ENCODE measurements around the gene SPRY2. TPM values are rescaled to one million over a fixed set of nuclear protein-coding genes. Genes with fewer than 3 reads are reported as not detected.

SPRY2 gene
- total and polyA plus RNA-seq, 2 of the 4 experiments (the other 2 are of a cell fraction): 21.1 to 47.9 TPM

- in situ Hi-C loops (cut with MboI; ENCODE audit: low sequenced_read_pairs) (loop anchor here (25.0 kb wide), 1 partner anchor 813 kb away; no protein-coding TSS in a partner anchor), intact Hi-C loops (cut with micrococcal nuclease) (no loop called here), dilution Hi-C loops (cut with HindIII; ENCODE audit: low sequenced_read_pairs, unreplicated experiment) (no loop called here)
- H2AFZ ChIP-seq (replicated peaks; ENCODE audit: low read length, poor library complexity): no peak overlapping the region
- no peak overlapping the region for H3K4me2 ChIP-seq (ENCODE audit: low read depth, low read length)
- H3K9ac ChIP-seq (ENCODE audit: low read depth, low read length): no peak overlapping the region
- H2BK20ac ChIP-seq (ENCODE audit: low read depth, low read length): no peak overlapping the region
- H3K36me3 ChIP-seq (ENCODE audit: control insufficient read depth, insufficient read depth, low read length): no peaks in the 10 kb centered on the region
- H3K27me3 ChIP-seq (ENCODE audit: control insufficient read depth, insufficient read depth, low read length): no peaks in the 10 kb centered on the region
- ChIA-PET POLR2A (ENCODE audit: unreplicated experiment) (no interaction called here), CTCF (no interaction called here)
- DNase-seq (no peak), ATAC-seq (ENCODE audit: low read depth) (no peak)
- no peaks in the 10 kb centered on the region for H3K9me3 ChIP-seq (ENCODE audit: control insufficient read depth, insufficient read depth, low read length)
- BruUV-seq (replicated peaks): no TSS peak
- no peak overlapping the region for H4K91ac ChIP-seq (ENCODE audit: insufficient read depth, low read depth, low read length)
- H3K4ac ChIP-seq (ENCODE audit: low read depth, low read length): no peak overlapping the region
- H4K20me1 ChIP-seq (ENCODE audit: insufficient read depth, low read length): no peaks in the 10 kb centered on the region
- no peak overlapping the region for H2AK9ac ChIP-seq (replicated peaks; ENCODE audit: low read depth, low read length, poor library complexity)
- H2AK5ac ChIP-seq (ENCODE audit: low read depth, low read length): no peak overlapping the region
- H2BK5ac ChIP-seq (ENCODE audit: low read depth, low read length, poor library complexity, severe bottlenecking): no peak overlapping the region
- no peak overlapping the region for H2BK120ac ChIP-seq (ENCODE audit: low read depth, low read length)
- H3K14ac ChIP-seq (replicated peaks; ENCODE audit: low read depth, low read length): no peak overlapping the region
- no peak overlapping the region for H3K4me3 ChIP-seq (ENCODE audit: insufficient read depth, low read depth, low read length)
- H3K56ac ChIP-seq (ENCODE audit: extremely low read depth, insufficient read depth, low read length): no peak overlapping the region
- H3K18ac ChIP-seq (ENCODE audit: low read depth, low read length): no peak overlapping the region
- no peak overlapping the region for H4K8ac ChIP-seq (ENCODE audit: low read depth in 2 of 2, low read length in 2 of 2)
- no peak overlapping the region for H3K27ac ChIP-seq (ENCODE audit: insufficient read depth, low read length)
- no peak overlapping the region for H2BK15ac ChIP-seq (ENCODE audit: low read depth, low read length)
- no peak overlapping the region for H3K23ac ChIP-seq (ENCODE audit: low read depth, low read length)
- H3K79me1 ChIP-seq (ENCODE audit: low read depth in 1 of 2, low read length in 2 of 2): no peaks in the 10 kb centered on the region
- H4K5ac ChIP-seq (ENCODE audit: low read depth, low read length): no peak overlapping the region
- H3K9me1 ChIP-seq (ENCODE audit: insufficient read depth, low read length): no peaks in the 10 kb centered on the region
- TF ChIP-seq, protein P1, sequence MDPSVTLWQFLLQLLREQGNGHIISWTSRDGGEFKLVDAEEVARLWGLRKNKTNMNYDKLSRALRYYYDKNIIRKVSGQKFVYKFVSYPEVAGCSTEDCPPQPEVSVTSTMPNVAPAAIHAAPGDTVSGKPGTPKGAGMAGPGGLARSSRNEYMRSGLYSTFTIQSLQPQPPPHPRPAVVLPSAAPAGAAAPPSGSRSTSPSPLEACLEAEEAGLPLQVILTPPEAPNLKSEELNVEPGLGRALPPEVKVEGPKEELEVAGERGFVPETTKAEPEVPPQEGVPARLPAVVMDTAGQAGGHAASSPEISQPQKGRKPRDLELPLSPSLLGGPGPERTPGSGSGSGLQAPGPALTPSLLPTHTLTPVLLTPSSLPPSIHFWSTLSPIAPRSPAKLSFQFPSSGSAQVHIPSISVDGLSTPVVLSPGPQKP (IDR thresholded peaks at IDR 0.05; ENCODE audit: borderline replicate concordance, low read depth, low read length): no peak
- TF ChIP-seq BHLHE40 (IDR thresholded peaks at IDR 0.05; ENCODE audit: low read depth, low read length): no peak
- no peak for TF ChIP-seq MAFK (IDR thresholded peaks at IDR 0.05; ENCODE audit: low read depth, low read length)
- TF ChIP-seq MXI1 (IDR thresholded peaks at IDR 0.05; ENCODE audit: borderline replicate concordance, low read depth, low read length): no peak
- TF ChIP-seq CTCF (conservative IDR thresholded peaks at IDR 0.05; ENCODE audit: low read depth, low read length): no peak
- TF ChIP-seq RFX5 (IDR thresholded peaks at IDR 0.05; ENCODE audit: low read depth, low read length): no peak
- TF ChIP-seq RCOR1 (IDR thresholded peaks at IDR 0.05; ENCODE audit: insufficient replicate concordance, low read length): no peak
- no peak for TF ChIP-seq CEBPB (IDR thresholded peaks at IDR 0.05; ENCODE audit: low read depth, low read length)
- no peak for TF ChIP-seq USF2 (IDR thresholded peaks at IDR 0.05; ENCODE audit: low read depth, low read length)
- no peak for TF ChIP-seq NFE2L2 (IDR thresholded peaks at IDR 0.05; ENCODE audit: low read depth, low read length)
- TF ChIP-seq SMC3 (IDR thresholded peaks at IDR 0.05; ENCODE audit: low read depth, low read length): no peak
- no peak for TF ChIP-seq POLR2A (IDR thresholded peaks at IDR 0.05; ENCODE audit: low read depth, low read length)
- TF ChIP-seq MAZ (IDR thresholded peaks at IDR 0.05; ENCODE audit: borderline replicate concordance, low read depth, low read length): no peak
- TF ChIP-seq CHD1 (IDR thresholded peaks at IDR 0.05; ENCODE audit: low read depth, low read length): no peak
- no peak for TF ChIP-seq RAD21 (IDR thresholded peaks at IDR 0.05; ENCODE audit: low read length)
- TF ChIP-seq FOS (IDR thresholded peaks at IDR 0.05; ENCODE audit: low read depth, low read length): no peak
- H3K4me1 ChIP-seq (ENCODE audit: control insufficient read depth, insufficient read depth, low read length): no peaks in the 10 kb centered on the region
- WGBS, 2 experiments (ENCODE audit: extremely low coverage in 2 of 2, insufficient read length in 1 of 2): no CpG with 5 or more reads among the region's 2 CpGs
Measured at GRCh38 chr13:80374901-80375300, 34.0 kb upstream of the SPRY2 start.
